HepG2 (cell line): ENCODE data around the gene MRE11. TPM values are rescaled to one million over a fixed set of nuclear protein-coding genes. Genes with fewer than 3 reads are reported as not detected.

Experiments used
- ATAC-seq: fragments of 200-7000 bp; cut with Tn5 transposase; 3 replicates; pipeline ENCODE4 v1.9.1; 2020; ENCODE audit warnings: mild to moderate bottlenecking, moderate library complexity
- BruUV-seq: library from RNA; stranded (reverse); fragments of 400-500 nt; replicated peaks from 2 replicates; lab custom pipeline; 2021; lab: Mats Ljungman, UMichigan
- CTCF ChIA-PET: fragments of 300-600 bp; formaldehyde crosslinking; extraction: SDS; loops from one replicate; lab custom pipeline; 2021; ENCODE audit warnings: low total read pairs, inconsistent platforms, low intra/inter-chr PET ratio; lab: Yijun Ruan, JAX
- POLR2A ChIA-PET: fragments of 350-600 bp; sonication (Branson Sonifier 250); formaldehyde crosslinking; loops from one replicate; lab custom pipeline; 2020; ENCODE audit warnings: antibody characterized with exemption, inconsistent platforms; lab: Yijun Ruan, JAX
- DNase-seq: peaks from one replicate; pipeline ENCODE4 v3.0.0-alpha.2; 2015; ENCODE audit warnings: low spot score
- FAIRE-seq: peaks from 3 replicates; lab custom pipeline; 2011; peaks lifted over from hg19 to GRCh38; lab: Jason Lieb, UNC
- H2AFZ ChIP-seq: one replicate; pipeline ENCODE4 v1.6.1; 2011; ENCODE audit warnings: low read length, inconsistent platforms
- H3K27ac ChIP-seq: fragments of 300-600 bp; 3 replicates; pipeline ENCODE4 v1.8.0; 2011; ENCODE audit warnings: mixed run types, mild to moderate bottlenecking, mixed read lengths, low read length, inconsistent platforms; ENCODE audit not compliant: insufficient read depth; ENCODE audit errors: extremely low read length
- H3K27me3 ChIP-seq, 2 experiments: fragments of 200-600 bp in 1 of 2; 2 replicates in 1 of 2; 3 replicates in 1 of 2; pipeline versions ENCODE4 v1.6.0 to v1.8.0; 2011; ENCODE audit warnings: low read length in 2 of 2, mild to moderate bottlenecking in 2 of 2, moderate library complexity in 2 of 2, inconsistent platforms in 1 of 2; ENCODE audit not compliant: insufficient read depth in 2 of 2, control insufficient read depth in 1 of 2
- H3K36me3 ChIP-seq, 2 experiments: fragments of 200-600 bp in 1 of 2; replicated peaks in 1 of 2; 2 replicates in 1 of 2; 3 replicates in 1 of 2; pipeline versions ENCODE4 v1.5.1 to v1.8.0; 2011; ENCODE audit warnings: low read length in 2 of 2, inconsistent platforms in 1 of 2; ENCODE audit not compliant: insufficient read depth in 2 of 2, control insufficient read depth in 1 of 2
- H3K4me1 ChIP-seq: 2 replicates; pipeline ENCODE4 v1.5.1; 2012; ENCODE audit warnings: low read length, inconsistent platforms; ENCODE audit not compliant: insufficient read depth
- H3K4me2 ChIP-seq: 2 replicates; pipeline ENCODE4 v1.6.0; 2011; ENCODE audit warnings: low read depth, low read length, inconsistent platforms
- H3K4me3 ChIP-seq, 3 experiments: fragments of 200-600 bp in 1 of 3; sonication (generic), shearing (Covaris generic) in 1 of 3; replicated peaks in 1 of 3; 2 replicates each; pipeline ENCODE4 v1.5.1; 2011 to 2016; ENCODE audit warnings: low read length in 3 of 3, inconsistent platforms in 2 of 3, low read depth in 2 of 3, mild to moderate bottlenecking in 2 of 3, control low read depth in 1 of 3, mixed read lengths in 1 of 3; ENCODE audit not compliant: insufficient read depth in 1 of 3
- H3K79me2 ChIP-seq: one replicate; pipeline ENCODE4 v1.6.1; 2011; ENCODE audit warnings: low read length, inconsistent platforms; ENCODE audit not compliant: insufficient read depth
- H3K9ac ChIP-seq: 2 replicates; pipeline ENCODE4 v1.6.0; 2011; ENCODE audit warnings: mild to moderate bottlenecking, low read depth, low read length, inconsistent platforms; ENCODE audit not compliant: insufficient read depth
- H3K9me3 ChIP-seq: 2 replicates; pipeline ENCODE4 v1.5.1; 2012; ENCODE audit warnings: mild to moderate bottlenecking, low read length
- H4K20me1 ChIP-seq: 2 replicates; pipeline ENCODE4 v1.6.0; 2011; ENCODE audit warnings: inconsistent platforms, mild to moderate bottlenecking, low read length, moderate library complexity; ENCODE audit not compliant: insufficient read depth
- GABPA ChIP-seq, 2 experiments: IDR thresholded peaks; 2 replicates each; pipeline ENCODE4 v1.6.1; 2011 to 2016; ENCODE audit warnings: low read depth in 2 of 2, low read length in 1 of 2, missing biosample characterization in 1 of 2, missing genetic modification characterization in 1 of 2
- MED1 ChIP-seq: sonication (generic); formaldehyde crosslinking; IDR thresholded peaks from 2 replicates; pipeline ENCODE4 v1.4.0; 2020; ENCODE audit warnings: missing genetic modification reagents
- MTA1 ChIP-seq: sonication (generic); formaldehyde crosslinking; IDR thresholded peaks from 2 replicates; pipeline ENCODE4 v1.4.0; 2020; ENCODE audit warnings: missing genetic modification reagents, mild to moderate bottlenecking, borderline replicate concordance
- NRL ChIP-seq: sonication (generic); formaldehyde crosslinking; IDR thresholded peaks from 2 replicates; pipeline ENCODE4 v1.5.0; 2020; ENCODE audit warnings: missing genetic modification reagents, mild to moderate bottlenecking, moderate library complexity, borderline replicate concordance
- SP4 ChIP-seq: sonication (generic); formaldehyde crosslinking; IDR thresholded peaks from 2 replicates; pipeline ENCODE4 v1.8.1; 2023; ENCODE audit warnings: mild to moderate bottlenecking, missing genetic modification reagents
- WGBS: methylation state at CpG from one replicate; pipeline ENCODE4 v1.1.6; 2017; ENCODE audit warnings: low lambda C conversion rate; 5-methylcytosine and 5-hydroxymethylcytosine counted together
- in situ Hi-C: cut with HindIII; loops from 2 replicates; pipeline ENCODE4 v1.10.0; 2017; ENCODE audit warnings: low pct_unique_long_range_greater_than_20kb; ENCODE audit not compliant: extremely low pct_ligation_motif_present
- intact Hi-C: fragments of 100-400 bp; cut with micrococcal nuclease; formaldehyde crosslinking; loops from one replicate; pipeline ENCODE4 v1.10.0; 2022; ENCODE audit not compliant: unreplicated experiment
- polyA plus RNA-seq, 8 experiments: library from polyadenylated mRNA; depleted of rRNA in 3 of 8; stranded (reverse) in 7 of 8; unstranded in 1 of 8; fragments of >200 nt; fragmentation: Illumina TruSeq in 4 of 8; extraction: Trizol in 4 of 8; gene quantifications; 2 replicates each; pipeline versions ENCODE4 v1.2.1 to v1.2.3, GENCODE V29; 2011 to 2016; ENCODE audit warnings: low read depth in 4 of 8, missing spikeins in 1 of 8, mixed read lengths in 1 of 8; ENCODE audit not compliant: insufficient read depth in 1 of 8
- total RNA-seq, 5 experiments: library from RNA; depleted of rRNA; stranded (reverse); fragments of >200 nt; fragmentation: Illumina TruSeq; extraction: Trizol; gene quantifications; 2 replicates each; pipeline ENCODE4 v1.2.3, GENCODE V29; 2016; ENCODE audit warnings: low read depth in 1 of 5
- TF ChIP-seq, protein P1 (sequence below): sonication (generic); formaldehyde crosslinking; IDR thresholded peaks from 2 replicates; pipeline ENCODE4 v1.5.0; 2020; ENCODE audit warnings: missing genetic modification reagents, mild to moderate bottlenecking, borderline replicate concordance
- TF ChIP-seq, protein P2 (sequence below): sonication (generic); formaldehyde crosslinking; IDR thresholded peaks from 2 replicates; pipeline ENCODE4 v1.5.0; 2020; ENCODE audit warnings: mild to moderate bottlenecking, missing genetic modification reagents, borderline replicate concordance

Gene MRE11
- total and polyA plus RNA-seq, 2 of the 13 experiments (the other 11 are each of a cell fraction or from before 2014, with no cell fraction given): 7.2 to 37.3 TPM

DNA sequence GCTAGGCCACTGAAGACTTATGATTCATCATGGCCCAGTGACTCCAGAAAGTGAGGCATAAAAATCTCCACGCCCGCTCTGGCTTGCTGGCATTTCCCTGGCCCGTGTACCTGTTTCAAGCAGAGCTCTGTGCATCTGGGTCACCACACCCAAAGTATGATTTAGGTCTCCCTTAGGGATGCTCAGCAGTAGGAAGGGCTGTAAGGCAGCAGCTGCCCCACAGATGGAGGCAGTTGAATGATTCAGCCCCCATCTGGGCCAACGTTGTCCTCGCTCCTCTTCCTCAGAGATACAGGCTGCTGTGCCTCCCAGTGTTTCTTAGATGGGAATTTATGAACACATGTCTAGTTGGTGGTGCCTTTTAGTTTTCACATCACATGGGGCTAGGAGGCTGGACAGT lies 114.0 kb downstream of the MRE11 start:
- Histone ChIP-seq H3K79me2 (no peaks in the 10 kb centered on the region), H3K4me1 (no peaks in the 10 kb centered on the region), H3K4me3 (no peak overlapping the region), H3K36me3 (no peaks in the 10 kb centered on the region), H3K27me3 (peaks cover 0 to 4% of the 10 kb centered on the region in 2 experiments; a peak in 2 of 5 replicates), H4K20me1 (no peaks in the 10 kb centered on the region), H3K9ac (no peak overlapping the region), H3K9me3 (no peaks in the 10 kb centered on the region), H3K27ac (no peak overlapping the region), H3K4me2 (no peak overlapping the region), H2AFZ (no peak overlapping the region)
- intact Hi-C loops (no loop called here), in situ Hi-C loops (no loop called here)
- ChIA-PET CTCF (no interaction called here), POLR2A (no interaction called here)
- no peak for FAIRE-seq
- ATAC-seq: no peak
- TF ChIP-seq, protein P1, sequence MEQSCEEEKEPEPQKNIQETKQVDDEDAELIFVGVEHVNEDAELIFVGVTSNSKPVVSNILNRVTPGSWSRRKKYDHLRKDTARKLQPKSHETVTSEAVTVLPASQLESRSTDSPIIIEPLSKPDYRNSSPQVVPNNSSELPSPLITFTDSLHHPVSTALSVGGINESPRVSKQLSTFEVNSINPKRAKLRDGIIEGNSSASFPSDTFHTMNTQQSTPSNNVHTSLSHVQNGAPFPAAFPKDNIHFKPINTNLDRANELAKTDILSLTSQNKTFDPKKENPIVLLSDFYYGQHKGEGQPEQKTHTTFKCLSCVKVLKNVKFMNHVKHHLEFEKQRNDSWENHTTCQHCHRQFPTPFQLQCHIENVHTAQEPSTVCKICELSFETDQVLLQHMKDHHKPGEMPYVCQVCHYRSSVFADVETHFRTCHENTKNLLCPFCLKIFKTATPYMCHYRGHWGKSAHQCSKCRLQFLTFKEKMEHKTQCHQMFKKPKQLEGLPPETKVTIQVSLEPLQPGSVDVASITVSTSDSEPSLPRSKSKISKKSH (CRISPR knock-in tag): no peak
- TF ChIP-seq MTA1 (CRISPR knock-in tag): no peak
- no peak for TF ChIP-seq NRL (CRISPR knock-in tag)
- TF ChIP-seq, protein P2, sequence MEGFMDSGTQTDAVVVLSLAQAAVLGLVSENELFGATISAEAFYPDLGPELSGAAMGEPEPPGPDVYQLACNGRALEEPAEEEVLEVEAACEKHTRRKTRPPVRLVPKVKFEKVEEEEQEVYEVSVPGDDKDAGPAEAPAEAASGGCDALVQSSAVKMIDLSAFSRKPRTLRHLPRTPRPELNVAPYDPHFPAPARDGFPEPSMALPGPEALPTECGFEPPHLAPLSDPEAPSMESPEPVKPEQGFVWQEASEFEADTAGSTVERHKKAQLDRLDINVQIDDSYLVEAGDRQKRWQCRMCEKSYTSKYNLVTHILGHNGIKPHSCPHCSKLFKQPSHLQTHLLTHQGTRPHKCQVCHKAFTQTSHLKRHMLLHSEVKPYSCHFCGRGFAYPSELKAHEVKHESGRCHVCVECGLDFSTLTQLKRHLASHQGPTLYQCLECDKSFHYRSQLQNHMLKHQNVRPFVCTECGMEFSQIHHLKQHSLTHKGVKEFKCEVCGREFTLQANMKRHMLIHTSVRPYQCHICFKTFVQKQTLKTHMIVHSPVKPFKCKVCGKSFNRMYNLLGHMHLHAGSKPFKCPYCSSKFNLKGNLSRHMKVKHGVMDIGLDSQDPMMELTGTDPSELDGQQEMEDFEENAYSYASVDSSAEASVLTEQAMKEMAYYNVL (CRISPR knock-in tag): no peak
- TF ChIP-seq GABPA (IDR thresholded peaks at IDR 0.05; ENCODE audit: low read depth, low read length): no peak
- no peak for TF ChIP-seq GABPA (CRISPR knock-in tag; IDR thresholded peaks at IDR 0.05; ENCODE audit: low read depth)
- TF ChIP-seq SP4 (CRISPR knock-in tag): no peak
- TF ChIP-seq MED1 (CRISPR knock-in tag): no peak
- no peak for DNase-seq
- 75% methylated on average over 3 of the region's 5 CpGs for WGBS
- BruUV-seq: no TSS peak
